Stimulated activated CD4-positive, alpha-beta T cell treated with anti-CD3 and anti-CD28 coated beads, Interleukin-4, amount 100 ng/mL, for 4 hours (primary cell): ENCODE results near the gene BAIAP2L2.
A peak's percentile ranks its signal among the peaks of the same experiment; 100 is the strongest.
"Not testable (repeated sequence)": the region's sequence is repeated elsewhere in the genome, so short reads cannot be mapped to it uniquely, and the experiment has no call there.

ENCODE experiments used
- DNase-seq, 2 experiments: peaks; one replicate each; pipeline ENCODE4 v3.0.0-alpha.2; 2020

BAIAP2L2 gene

DNA sequence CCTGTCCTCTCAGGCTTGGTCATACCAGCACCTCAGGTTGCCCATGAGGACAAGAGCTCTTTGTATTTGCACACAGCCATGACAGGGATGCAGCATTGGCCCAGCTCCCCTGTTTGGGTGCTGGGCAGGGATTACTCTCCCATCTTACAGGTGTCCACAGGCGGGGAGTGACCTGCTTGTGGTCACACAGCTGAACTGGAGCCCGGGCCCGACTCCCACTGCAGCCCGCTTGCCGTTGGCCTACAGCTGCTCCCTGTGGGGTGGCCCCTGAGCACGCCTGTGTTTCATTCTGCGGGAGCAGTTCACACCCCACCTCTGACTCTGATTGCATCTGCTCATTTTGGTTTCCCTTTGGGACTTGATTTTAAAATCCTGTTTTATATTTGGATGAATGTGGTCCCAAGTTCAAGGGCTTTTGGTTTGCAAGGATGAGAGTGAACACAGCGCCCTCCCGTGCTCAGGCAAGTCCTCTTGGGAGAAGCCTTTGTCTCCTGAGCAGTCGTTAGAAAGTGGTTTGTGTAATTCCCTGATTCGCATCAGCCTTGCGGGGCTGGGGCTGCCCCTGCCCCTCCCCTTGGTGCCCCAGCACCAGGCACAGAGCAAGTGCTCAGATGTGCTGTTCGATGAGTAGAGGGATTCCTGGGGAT, 44.0 kb downstream of the BAIAP2L2 start:
- DNase-seq, result no peak

DNA sequence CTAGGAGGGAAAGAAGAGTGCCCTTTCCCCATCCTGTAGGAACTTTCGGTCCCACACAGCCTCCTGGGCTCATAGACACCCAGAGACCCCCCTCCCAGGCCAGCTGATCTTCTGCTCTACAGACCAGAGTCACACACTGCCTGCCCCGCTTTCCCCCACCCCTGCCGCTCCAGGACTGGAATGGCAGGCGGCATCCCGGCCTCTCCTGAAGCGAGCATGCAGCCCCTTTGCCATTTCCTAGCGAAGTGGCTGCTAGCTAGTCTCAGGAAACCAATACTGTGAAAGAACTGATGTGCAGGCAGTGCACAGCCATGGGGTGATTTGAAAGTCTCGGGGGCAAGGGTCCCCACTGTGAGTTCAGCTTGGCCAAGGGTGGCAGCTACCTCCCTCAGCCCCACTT, 44.9 kb downstream of the BAIAP2L2 start:
- no peak for DNase-seq

DNA sequence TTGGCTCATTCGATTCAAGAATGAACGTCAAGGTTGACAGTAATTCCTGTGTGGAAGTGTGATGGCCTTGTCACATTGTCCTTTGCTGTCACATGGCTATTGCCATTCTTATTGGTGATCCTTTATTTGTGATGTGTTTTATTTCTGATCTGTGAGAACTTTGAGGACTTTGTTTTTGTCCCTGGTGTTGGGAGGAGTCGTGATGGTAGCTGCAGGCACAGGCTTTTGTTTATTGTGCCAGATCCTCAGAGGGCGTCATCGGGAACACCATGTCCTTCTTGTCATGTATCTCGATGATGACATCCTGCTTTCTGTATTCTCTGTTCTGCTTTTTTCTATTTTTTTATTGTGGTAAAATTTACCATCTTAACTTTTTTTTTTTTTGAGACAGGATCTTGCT, 47.7 kb downstream of the BAIAP2L2 start:
- no peak for DNase-seq

DNA sequence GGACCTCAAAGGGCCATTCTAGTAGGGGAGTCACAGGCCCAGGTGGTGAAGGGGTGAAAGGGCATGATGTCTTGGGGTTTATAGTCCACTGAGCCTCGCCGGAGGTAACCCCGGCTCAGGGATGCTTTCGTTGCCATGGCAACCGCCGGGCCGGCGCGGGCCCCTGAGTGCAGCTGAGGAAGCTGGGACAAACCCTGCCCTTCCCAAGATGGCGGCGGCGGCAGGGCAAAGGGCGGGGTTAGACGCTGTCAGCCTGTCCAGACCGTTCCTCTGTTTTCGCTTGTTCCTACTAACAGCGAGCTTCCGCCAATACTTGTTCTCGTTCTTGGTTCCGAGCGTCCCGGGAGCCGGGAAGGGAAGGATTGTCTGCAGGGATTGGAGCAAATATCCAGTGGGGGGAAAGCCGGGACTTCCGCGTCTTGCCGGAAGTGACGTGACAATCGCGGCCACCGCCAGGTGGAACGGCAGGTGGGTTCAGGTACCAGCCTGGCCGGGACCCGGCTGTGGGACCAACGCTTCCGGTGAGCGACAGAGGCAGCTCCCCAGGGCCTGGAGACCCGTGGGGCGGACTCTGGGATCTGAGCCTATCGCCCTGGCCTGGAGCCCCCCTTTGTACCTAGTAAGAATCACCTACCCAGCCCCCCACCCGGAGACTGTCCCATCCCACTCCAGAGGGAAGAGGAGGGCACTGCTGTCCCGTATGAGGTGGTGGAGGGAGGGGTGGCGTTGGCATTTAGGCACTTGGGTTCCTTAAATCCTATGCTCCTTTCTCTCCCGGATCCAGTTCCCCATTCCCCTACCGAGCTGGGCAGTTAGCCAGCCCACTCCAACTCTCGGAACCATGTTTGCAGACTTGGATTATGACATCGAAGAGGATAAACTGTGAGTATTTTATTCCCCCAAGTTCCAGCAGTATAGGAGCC, 53.3 kb downstream of the BAIAP2L2 start, which contains the start of gene PICK1:
Gene PICK1 (plus strand): TSS at position 436 of the 923 bp plus-strand sequence. CDS start 406 bp downstream, at position 842.
- peak; percentile 75 to 77 for DNase-seq

DNA sequence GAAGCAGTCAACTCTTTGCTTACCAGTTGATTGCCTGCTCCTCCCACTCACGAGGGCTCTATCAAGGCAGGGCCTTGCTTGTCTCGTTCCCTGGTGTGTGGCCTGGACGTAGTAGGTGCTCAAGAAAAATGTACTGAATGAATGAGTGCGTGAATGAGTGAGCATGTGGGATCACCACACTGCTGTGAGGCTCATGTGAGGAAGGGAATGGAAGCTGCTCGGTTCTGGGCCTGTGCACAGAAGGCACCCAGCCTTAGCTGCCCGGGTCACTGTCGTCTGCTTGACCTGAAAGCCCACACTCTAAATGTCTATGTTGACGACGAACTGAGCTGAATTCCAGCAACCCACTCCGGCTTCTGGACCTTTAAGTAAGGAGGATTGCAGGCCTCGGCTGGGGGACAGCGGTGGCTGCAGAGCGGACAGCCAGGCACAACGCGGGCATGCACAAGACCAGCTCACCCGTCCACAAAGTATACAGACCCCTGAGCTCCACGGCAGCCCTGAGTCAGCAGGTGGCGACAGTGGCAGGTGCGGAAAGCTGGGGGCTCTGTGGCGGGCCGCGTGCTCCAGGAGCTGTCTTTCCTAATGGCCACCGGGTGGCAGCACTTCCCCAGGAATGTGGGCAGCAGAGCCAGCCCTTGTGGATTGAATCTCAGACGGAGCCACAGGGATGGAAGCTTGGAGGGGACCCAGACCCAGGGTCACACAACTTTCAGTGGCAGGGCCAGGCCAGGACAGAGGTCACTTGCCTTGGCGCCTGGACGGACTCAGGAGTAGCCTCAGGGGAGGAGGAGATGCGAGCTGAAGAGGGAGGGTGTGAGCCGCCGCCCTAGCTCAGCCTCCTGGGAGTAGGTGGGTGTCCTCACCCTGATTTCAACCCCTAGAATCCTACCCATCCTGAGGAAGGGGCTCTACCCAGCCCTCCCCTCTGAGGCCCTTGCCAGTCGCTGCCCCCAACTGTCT, 58.3 kb downstream of the BAIAP2L2 start:
- DNase-seq, result peak; percentile 69 to 70

- DNase-seq, result no peak
These were observed 59.2 kb downstream of the BAIAP2L2 start for GRCh38 chr22:38051261-38051660.

DNA sequence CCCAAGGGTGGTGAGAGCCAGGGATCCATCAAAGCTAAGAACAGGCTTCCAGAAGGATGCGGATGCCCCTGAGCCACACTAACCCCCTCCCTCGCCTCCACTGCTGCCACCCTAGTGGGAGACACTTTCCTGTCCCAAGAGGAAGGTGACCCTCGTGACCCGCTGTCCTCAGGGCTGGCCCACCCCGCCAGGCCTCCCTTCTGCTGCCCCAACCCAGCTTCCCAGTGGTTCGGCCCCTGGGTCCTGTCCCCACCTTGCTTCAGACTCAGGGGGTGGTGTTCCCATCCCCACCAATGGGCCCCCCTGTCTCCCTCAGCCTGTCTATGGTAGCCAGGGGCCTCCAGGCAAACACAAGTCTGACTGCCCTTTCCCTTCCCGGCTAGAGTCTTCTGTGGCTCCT, 59.8 kb downstream of the BAIAP2L2 start:
- no peak for DNase-seq

GRCh38 chr22:38049812-38050619, 60.5 kb downstream of the BAIAP2L2 start:
- no peak for DNase-seq

DNA sequence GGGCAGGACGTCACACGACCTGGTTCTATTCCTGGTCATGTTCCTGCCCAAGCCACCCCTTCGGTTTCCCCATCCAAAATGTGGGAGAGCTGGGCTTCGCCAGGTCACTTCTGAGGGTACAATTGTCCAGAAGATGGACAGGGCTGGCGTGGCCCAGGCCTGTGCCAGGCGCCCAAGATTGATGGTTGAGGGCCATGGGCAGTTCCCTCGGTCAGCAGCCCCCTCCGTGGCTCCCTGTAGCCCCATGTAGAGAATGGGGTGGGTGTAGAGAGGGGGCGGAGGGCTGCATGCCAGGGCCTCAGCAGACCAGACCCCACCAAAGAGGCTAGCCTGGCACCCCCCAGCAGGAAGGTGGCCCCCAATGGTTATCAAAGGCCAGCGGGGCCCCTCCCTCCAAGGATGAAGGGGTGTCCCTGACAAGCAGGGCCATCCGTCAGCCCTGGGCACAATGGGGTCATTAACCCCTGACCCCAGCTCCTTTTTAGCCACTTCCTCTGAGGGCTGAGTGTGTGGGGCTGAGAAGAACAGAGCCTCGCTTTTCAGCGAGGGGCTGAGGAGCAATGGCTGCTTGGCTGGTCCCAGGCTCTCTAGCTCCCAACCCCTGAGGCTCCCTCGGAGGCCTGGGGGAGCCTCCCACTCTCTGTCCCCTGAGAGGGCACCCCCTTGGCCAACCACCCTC, 64.3 kb downstream of the BAIAP2L2 start:
- no peak for DNase-seq

- no peak for DNase-seq
These were observed 67.1 kb downstream of the BAIAP2L2 start for GRCh38 chr22:38043151-38044039.

DNA sequence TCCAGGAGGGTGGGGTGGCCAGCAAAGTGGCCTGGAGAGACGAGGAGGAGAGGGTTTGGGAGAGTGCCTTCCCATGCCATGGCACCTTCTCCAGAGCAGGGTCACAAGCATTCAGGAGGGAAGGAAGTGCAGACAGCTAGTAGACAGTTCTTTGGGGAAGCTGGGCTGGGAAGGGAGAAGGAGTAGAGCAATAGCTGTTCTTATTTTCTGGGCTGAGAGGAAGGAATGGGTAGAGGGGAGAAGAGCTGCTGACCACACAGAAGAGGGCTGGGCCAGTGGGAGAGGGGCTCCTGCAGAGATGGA, 68.0 kb downstream of the BAIAP2L2 start:
- no peak for DNase-seq

DNA sequence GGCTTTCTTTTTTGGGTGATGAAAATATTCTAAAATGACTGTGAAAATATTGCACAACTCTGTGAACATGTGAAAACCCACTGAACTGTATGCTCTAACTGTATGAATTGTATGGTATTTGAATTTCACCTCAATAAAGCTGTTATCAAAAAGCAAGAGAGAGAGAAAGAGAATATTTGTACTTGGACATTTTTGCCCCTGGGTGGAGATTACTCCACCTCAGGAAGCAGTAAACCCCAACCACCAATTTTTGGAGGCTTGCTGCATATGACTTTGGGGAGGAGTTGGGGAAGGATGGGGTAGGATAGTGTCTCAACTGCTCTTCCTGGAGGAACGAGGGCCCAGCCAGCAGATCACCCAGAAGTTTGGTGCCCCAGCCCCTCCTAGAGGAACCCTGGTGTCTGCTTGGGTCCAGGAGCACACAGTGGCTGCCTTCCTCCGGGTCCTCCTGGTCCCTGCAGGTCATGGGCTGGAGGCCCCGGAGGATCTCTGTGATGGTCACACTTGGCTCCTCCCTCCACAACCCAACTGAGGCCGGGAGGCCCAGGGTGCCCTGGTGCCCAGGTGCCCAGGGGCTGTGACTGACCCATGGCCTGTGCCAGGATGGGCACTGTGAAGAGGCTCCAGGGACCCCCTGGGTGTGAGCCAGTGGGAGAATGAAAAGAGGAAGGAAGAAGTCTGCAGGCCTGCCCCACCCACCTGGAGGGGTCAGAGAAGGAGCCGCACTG, 68.6 kb downstream of the BAIAP2L2 start:
- no peak for DNase-seq

- no peak for DNase-seq
These were observed 69.3 kb downstream of the BAIAP2L2 start for GRCh38 chr22:38040953-38041759.

DNA sequence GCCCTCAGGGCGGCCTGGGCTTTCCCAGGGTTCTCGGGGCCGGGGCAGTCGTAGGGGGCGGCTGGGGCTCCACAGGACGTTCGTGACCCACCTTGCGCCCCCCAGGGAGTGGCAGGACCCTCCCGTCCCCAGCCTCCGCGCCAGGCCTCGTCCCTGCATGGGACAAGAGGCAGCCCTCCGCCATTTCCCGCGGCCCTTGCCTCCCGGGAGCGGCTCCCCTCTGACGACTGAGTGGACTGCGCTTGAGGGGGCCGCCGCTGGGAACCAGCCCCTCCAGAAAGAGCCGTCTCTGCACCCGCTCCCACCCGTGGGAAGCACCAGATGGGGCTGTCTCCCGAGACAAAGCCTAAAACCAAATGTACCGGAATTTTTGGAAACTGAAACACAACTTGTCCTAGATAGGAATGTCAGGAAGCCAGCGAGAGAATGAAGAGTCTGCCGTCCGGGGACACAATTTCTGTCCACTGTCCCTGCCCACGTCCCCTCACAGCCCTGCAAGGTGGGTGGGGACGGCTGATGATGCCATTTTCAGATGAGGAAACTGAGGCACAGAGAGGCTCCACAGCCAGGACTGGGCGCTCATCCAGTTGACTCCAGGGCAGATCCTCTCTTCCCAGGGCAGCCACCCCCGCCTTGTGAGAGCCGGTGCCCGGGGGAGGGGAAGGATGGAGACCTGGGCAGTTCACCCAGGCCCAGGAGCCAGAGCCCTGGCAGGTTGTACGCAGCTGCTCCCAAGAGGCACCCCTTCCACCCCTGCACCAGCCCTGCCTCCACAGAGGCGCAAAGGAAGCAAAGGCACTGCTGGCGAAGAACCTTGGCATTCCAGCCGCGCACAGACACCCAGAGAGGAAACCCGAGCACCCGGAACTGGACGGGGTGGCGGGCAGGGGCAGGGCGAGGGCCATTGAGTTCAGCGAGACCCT, 71.3 kb downstream of the BAIAP2L2 start:
- no peak for DNase-seq

DNA sequence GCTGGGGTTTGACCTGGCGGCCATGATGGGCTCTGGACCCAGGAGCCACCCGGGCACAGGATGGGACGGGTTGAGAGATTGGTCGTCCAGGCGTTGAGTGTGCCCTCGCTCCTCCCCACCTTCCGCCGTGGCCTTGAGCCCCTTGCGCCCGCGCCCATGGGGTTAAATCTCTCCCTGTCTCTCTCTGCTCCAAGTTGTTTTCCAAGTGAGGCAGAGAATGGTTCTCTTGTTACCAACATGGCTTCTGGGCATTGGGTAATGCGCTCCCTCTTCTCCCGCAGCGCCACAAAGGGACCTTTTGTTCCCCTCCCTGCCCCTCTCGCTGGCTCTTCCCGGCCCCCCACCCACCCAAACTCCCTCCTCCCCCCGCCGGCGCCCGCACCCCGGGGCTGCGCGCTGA, 72.1 kb downstream of the BAIAP2L2 start:
- no peak for DNase-seq

- not testable (repeated sequence) for DNase-seq
These were observed 72.9 kb downstream of the BAIAP2L2 start for GRCh38 chr22:38037367-38038150.
